GM12875 (cell line): ENCODE data around the gene APBA2.

Experiments used
- H3K4me3 ChIP-seq: one replicate; pipeline ENCODE4 v1.5.1; 2011; ENCODE audit warnings: low read depth, low read length, control low read depth
- TF ChIP-seq, protein P1 (sequence below): IDR thresholded peaks from 2 replicates; pipeline ENCODE4 v1.5.1; 2011; ENCODE audit warnings: low read depth, mild to moderate bottlenecking, control low read depth, inconsistent platforms, low read length, moderate library complexity, borderline replicate concordance; ENCODE audit not compliant: insufficient read depth

The APBA2 gene

DNA sequence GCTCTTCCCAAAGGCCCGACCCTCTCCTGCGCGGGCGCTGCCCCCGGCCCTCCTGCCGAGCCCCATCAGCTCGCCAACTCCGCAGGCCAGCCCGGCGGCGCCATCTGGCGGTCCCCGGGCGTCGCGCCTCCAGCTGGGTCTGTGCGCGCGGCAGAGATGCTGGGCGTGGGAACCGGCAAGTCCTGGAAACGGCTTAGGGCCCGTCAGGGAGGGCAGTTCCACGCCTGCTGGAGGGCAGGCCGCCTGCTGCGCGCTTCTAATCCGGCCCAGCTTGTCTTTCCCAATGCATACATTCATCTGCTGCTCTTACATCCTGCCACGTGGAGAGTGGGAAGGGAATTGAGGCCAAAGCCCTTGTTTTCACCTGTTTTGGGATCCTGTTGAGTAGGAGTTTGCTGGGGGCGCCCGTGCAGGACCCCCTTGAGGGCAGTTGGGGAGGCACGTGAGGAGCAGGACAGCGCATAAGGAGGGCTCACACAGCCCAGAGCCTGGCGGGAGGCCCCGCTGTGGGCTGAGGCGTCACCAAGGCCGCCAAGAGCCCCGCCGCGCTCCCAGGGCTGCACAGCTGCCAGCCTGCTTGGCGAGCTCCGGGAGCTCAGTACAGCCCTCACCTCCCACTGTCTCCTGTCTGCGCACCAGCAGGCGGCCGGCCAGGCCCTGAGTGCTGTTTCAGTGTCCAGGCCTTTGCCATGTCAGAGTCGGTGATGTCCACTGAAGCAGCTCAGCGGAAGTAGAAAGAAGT is 218.2 kb downstream of the APBA2 start:
- TF ChIP-seq, protein P1, sequence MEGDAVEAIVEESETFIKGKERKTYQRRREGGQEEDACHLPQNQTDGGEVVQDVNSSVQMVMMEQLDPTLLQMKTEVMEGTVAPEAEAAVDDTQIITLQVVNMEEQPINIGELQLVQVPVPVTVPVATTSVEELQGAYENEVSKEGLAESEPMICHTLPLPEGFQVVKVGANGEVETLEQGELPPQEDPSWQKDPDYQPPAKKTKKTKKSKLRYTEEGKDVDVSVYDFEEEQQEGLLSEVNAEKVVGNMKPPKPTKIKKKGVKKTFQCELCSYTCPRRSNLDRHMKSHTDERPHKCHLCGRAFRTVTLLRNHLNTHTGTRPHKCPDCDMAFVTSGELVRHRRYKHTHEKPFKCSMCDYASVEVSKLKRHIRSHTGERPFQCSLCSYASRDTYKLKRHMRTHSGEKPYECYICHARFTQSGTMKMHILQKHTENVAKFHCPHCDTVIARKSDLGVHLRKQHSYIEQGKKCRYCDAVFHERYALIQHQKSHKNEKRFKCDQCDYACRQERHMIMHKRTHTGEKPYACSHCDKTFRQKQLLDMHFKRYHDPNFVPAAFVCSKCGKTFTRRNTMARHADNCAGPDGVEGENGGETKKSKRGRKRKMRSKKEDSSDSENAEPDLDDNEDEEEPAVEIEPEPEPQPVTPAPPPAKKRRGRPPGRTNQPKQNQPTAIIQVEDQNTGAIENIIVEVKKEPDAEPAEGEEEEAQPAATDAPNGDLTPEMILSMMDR: peak; percentile 85
- H3K4me3 ChIP-seq: no peak overlapping the region

DNA sequence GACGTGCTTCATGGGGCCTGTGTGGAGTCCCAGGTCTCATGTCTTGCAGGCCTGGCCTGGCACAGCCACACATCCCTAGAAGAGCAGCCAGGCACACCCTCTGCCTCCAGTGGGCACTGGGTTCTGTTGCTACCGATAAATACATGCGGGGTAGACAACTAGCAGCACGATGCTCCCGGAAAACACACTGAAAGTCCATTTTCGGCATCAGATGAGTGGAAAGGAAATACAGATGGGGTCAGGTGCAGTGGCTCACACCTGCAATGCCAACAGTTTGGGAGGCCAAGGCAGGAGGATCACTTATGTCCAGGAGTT is 218.7 kb downstream of the APBA2 start:
- TF ChIP-seq, protein P1: no peak
- H3K4me3 ChIP-seq: no peak overlapping the region

DNA sequence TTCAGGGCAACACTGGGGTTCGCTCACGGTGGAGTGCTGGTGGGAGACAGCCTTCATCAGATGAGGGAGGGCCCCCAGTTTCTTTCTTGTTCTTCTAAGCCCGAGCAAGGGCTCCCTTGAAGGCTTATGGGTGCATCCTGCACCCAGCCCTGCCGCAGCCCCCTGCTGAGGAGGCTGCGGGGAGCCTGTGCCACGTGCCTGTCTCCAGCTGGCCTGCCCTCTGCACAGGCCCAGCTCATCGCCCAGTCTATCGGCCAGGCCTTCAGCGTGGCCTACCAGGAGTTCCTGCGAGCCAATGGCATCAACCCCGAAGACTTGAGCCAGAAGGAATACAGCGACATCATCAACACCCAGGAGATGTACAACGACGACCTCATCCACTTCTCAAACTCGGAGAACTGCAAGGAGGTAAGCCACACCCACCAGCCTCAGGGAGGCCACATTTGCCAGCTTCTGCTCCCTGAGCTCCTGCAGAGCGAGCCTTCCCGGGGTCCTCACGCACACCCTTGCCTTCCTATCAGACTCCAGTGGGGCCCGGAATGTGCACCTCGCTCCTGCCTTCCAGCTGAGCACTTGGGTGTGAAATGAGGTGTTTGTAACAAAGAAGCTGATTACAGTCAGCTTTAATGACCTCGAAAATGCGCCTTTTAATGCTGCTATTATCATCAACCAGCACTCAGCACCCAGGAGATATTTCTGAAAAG is 219.5 kb downstream of the APBA2 start:
- H3K4me3 ChIP-seq: no peak overlapping the region
- TF ChIP-seq, protein P1: no peak

- H3K4me3 ChIP-seq: no peak overlapping the region
- TF ChIP-seq, protein P1: no peak
Measured at GRCh38 chr15:29106116-29106515, 220.3 kb downstream of the APBA2 start.

DNA sequence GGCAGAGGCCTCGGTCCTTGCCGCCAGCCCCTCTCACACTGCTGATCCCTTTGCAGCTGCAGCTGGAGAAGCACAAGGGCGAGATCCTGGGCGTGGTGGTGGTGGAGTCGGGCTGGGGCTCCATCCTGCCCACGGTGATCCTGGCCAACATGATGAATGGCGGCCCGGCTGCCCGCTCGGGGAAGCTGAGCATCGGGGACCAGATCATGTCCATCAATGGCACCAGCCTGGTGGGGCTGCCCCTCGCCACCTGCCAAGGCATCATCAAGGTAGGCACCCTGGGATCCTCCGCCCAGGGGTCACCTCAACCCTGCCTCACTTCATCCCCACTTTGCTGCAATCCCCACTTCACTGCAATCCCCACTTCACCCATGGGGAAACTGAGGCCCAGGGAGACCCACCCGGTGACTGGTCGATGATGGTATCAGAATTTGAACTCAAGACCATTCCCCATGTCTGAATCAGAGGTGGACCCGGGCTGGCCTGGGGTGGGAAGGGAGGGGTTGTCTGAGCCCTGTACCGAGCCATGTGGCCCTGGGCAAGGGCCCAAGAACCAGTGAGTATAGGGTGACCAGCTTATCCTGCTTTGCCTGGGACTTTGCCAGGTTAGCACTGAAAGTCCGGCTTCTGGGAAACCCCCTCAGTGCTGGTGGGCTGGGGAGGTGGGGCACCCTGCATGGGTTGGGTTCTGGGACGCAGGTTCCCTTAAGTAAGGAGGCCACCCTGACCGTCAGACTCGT is 220.9 kb downstream of the APBA2 start:
- TF ChIP-seq, protein P1: no peak
- H3K4me3 ChIP-seq: no peak overlapping the region

GRCh38 chr15:29107291-29107890 is 221.6 kb downstream of the APBA2 start:
- no peak overlapping the region for H3K4me3 ChIP-seq
- TF ChIP-seq, protein P1: no peak
